Caki2 (cell line): ENCODE results near the gene CUEDC1. TPM values are rescaled to one million over a fixed set of nuclear protein-coding genes. Genes with fewer than 3 reads are reported as not detected.

ENCODE experiments used
- DNase-seq: peaks from one replicate; pipeline ENCODE4 v3.0.0-alpha.2; 2015; ENCODE audit warnings: low read depth
- in situ Hi-C: cut with HindIII; loops from 2 replicates; pipeline ENCODE4 v1.10.0; 2016; ENCODE audit warnings: low sequenced_read_pairs, low pct_unique_long_range_greater_than_20kb, mixed read lengths
- total RNA-seq: library from RNA; depleted of rRNA; stranded (reverse); fragments of >200 nt; shearing (Covaris generic); gene quantifications from 2 replicates; pipeline ENCODE4 v1.2.3, GENCODE V29; 2014; ENCODE audit warnings: low replicate concordance

The CUEDC1 gene
- total RNA-seq, 1 experiment from 2014 or later, result 24.8 TPM

DNA sequence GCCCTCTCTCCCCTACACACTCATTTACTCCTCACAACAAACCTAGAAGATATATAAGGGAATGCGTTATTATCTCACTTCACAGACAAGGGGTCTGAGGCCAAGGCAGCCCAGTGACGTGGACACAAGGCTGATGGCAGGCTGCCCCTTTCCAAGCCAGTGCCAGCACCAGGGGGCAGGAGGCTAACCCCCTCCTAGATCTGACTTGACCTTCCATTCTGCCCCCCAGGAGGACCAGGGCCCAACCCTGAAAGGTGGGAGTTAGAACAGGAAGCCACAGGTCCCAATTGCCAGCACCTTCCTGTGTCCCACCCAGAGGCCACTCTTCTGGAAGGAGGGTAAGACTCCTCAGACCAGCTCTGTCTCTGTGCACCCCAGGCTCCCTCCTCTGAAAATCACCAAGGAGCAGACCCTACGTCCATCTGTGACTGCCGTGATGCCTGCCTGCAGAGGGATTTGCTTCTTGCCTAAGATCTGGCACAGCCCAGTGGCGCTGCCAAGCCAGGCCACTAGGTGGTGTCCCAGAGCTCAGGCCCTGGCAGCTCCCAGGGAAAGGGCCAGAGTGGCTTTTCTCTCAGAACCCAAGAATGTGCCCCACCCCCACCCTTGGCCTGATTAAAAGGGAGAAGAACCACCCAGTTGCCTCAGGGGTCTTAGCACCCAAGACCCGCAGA, 62.9 kb downstream of the CUEDC1 start:
- in situ Hi-C loops, result no loop called here
- peak; percentile 82 for DNase-seq

DNA sequence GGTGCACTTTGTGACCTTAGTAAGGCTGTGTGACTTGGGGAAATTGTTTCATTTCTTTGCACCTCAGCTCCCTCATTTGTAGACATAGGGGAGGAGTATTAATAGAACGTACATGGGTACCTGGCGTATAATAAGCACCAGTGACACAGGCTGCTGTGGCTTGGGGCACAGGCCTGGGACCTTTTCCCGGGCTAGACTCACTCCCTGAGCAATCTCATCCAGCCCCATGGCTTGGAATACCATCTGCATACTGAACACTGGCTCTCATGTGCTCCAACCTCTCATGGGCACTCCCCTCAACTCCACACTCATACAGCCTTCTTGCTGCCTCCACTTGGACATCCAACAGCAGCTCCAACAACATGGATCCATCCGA, 64.4 kb downstream of the CUEDC1 start:
- DNase-seq, result no peak
- in situ Hi-C loops, result no loop called here

DNA sequence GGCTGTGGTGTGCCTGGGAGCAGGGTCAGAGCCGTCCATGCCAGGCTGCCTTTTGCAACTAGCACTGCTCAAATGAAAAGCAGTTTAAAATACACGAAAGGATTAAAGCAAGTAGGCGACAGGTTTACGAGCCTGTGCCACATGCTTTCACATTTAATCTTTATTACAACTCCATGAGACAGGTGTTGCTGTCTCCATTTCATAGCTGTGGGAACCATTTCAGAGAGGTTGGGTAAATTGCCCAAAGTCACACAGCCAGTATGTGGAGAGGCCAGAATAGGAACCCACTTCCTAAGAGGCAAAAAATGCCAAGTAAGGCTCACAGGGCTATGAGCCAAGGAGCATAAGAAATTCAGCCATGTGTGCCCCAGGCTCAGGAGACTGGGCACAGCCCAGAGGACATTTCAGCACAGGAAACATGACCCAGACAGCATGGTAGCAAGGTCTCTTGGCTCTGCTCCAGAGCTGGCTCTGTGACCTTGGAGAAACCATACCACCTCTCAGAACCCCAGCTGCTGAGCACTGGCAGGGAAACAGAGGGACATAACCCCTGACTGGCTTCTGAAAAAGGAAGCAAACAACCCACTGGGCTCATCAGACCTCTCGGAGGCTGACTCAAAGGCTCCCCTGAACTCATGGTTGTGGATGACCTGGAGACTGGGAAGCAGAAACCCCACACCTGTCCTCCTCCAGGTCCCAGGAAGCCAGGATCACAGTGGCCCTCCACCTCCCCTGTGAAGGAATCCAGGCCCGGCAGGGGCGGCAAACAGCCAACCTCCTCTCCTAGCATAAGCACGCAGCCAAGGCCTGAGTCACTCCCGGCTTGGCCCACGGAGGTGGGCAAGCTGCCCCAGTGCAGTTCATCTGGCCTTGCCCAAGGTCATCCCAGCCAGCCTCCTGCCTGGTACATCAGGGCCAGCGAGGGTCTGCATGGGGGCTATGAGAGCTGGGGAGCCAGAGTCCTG, 65.0 kb downstream of the CUEDC1 start:
- no peak for DNase-seq
- in situ Hi-C loops, result no loop called here

DNA sequence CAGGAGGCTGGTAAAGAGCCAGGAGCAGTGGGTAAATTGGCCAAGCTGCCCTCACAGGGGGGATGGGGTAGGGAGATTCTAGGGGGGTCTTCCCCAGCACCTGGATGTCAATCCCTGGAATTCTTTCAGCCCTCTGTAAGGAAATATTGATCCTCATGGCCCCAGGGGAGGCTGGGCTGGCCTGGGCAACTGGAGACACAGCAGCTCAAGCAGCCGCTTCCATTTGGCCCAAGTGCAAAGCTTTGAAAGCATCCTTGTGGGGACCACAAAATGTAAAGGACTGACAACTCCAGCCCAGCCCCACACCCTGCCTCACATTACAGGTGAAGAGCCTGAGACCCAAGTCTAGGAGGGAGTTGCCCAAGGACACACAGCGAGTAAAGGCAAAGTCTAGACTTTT, 66.0 kb downstream of the CUEDC1 start:
- no peak for DNase-seq
- in situ Hi-C loops, result no loop called here

DNA sequence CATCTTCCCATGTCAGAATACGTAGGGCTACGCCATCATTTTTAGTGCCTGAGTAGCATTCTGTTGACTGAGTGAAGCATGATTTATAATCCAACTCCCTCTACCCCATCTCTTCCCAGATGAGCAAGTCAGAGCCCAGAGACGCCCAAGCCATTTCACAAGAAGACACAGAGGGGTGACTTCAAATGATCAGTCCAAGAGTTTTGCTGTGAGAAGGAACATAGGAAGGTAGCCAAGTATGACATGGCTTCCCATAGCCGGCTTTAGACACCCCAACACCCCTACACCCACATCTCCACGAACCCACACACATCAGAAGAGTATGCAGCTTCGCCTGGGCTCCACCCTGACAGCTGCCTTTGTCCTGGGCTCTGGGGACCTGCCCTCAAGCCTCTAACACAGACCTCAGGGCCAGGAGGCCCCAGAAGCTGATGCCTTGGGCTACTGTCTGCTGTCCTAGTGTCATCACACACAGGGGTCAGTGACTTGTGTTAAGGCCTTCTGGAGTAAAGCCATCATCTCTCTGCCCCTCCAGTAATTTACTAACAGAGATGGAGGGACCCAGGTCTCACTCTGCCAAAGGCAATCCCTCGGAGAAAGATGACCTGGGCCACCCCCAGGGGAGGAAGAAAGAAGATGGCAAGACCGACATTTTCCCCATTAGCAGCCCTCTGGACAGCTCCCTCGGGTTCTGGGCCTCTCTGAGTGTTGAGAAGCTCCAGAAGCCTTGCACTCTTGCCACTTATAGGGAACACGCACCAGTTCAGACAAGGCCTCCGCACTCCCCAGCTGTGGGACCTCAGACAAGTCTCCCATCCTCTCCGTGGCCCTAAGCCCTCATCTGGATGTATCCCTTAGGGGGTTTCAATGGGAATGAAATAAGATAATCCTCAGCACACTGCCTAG, 66.6 kb downstream of the CUEDC1 start:
- no peak for DNase-seq
- in situ Hi-C loops, result no loop called here

DNA sequence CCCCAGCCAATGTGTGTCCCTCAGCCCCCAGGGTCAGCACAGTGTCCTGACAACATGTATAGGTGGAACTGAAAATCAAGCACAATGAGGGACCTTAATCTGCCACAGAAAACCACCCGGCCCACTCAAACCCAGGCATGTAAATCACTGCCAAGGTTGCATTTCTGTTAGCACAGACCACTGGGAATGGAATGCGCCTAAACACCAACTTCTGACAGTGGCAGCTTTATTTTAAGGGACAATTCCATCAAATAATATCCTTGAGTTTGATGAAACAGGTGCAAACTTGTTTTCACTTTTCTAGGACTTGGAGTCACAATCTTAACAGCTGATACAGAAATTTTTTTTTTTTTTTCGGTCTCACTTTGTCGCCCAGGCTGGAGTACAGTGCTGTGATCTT, 68.1 kb downstream of the CUEDC1 start:
- no peak for DNase-seq
- in situ Hi-C loops, result no loop called here

DNA sequence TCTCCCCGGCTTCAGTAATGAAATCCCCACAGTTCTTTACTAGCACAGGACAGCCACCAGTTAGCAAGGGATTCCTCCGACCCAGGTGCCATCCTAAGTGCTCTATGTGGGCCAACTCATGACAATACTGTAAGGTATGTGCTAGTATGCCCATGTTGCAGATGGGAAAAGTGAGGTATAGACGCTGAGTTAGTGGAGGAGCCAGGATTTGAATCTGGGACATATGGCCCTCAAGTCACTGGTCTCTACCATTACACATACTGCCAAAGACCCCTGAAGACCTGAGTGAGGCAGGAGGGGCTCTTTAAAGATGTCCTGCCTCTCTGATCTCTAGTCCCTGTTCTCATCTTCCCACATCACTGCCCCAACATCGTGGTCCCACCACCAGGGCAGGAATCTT, 69.2 kb downstream of the CUEDC1 start:
- in situ Hi-C loops, result no loop called here

DNA sequence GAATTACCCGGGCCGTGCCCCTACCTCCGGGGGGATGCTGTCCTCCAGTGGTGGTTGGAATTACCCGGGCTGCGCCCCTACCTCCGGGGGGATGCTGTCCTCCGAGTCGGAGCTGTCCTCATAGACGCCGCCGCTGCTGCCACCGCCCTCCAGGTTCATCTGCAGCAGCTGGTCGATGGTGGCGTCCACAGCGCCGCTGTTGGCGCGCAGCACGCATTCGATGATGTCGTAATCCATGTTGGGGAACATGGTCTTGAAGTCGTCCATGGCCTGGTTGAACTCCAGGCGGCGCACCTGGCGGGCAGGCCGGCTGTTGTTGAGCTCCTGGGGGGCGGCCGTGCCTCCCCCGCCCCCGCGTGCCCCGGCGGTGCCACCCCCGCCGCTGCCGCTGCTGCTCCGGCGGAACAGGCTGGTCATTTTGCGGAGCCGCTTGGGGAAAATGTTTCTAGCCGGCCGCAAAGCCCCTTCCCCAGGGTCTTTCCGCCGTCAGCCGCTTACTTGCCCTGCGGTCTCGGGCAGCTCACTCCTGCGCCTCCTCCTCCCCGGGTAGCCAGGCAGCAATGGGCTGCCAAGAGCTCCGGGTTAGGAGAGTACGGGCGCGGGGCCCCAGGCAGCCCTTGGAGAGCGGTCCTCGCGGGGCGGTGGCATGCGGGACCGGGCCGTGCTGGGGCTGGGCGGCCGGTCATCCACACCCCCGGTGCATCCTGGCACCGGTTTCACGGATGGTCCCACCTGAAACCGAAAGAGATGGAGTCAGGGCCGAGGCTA, 69.9 kb downstream of the CUEDC1 start:
- in situ Hi-C loops, result no loop called here
- no peak for DNase-seq

More for the DNA sequence above, 69.2 kb downstream of the CUEDC1 start:
- no peak for DNase-seq

DNA sequence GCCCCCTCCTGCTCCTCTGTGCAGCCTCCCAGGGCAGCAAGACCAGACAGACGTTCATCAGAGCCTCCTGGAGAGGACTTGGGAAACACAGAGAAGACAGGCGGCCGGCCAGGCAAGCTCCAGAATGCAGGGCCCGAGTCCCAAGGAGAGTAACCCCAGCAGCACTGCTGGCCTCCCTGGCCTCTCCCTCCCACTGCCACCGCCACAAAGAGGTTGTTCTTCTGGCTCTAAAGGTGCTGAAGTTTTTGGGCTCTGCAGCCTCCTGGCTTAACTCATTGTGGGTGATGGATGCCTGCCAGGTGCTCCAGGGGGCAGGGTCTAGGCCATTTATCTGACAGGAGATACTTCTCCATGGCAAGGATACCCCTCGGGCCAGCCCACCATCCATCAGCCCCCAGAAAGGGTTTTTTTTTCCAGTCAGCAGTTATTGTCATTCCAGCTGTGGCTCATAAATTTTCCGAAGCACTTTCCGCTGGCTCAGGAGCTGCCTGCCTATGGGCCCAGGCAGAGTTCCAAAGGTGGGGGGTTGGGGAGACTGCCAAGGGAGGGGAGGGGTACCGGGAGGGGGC, 73.3 kb downstream of the CUEDC1 start:
- no peak for DNase-seq
- in situ Hi-C loops, result no loop called here

DNA sequence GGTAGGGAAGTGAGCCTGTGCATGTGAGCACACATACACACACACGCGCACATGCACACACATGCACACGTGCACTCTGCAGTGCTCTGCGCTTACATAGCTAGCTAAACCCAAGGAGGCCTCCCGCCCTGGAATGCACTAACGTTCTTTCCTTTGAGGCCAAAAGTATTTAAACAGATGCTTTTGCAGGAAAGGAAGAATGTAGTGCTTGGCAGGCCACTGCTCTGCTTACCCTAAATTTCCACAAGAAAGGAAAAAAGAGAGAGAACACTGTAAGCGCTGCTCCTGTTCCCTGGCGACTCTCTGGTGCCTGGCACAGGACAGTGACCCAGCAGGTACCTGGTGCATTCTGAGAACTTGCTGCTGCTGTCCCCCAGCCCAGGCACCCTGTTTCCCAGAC, 74.1 kb downstream of the CUEDC1 start:
- in situ Hi-C loops, result no loop called here
- DNase-seq, result no peak

DNA sequence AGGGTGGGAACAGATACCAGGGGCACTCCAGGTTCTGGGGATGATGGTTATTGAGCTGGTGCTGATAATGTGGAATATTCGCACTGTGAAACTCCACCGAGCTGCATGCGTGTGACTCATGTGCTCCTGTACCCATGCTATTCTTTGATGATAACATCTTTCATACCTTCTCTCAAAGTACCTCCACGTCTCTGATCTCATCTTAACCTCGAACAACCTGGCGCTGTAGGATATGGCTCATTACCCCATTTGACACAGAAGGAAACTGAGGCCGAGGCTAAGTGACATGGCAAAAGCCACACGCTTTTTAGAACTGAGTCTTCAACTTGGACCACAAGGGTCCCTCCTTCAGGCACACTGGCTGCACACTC, 75.1 kb downstream of the CUEDC1 start:
- no peak for DNase-seq
- in situ Hi-C loops, result no loop called here

DNA sequence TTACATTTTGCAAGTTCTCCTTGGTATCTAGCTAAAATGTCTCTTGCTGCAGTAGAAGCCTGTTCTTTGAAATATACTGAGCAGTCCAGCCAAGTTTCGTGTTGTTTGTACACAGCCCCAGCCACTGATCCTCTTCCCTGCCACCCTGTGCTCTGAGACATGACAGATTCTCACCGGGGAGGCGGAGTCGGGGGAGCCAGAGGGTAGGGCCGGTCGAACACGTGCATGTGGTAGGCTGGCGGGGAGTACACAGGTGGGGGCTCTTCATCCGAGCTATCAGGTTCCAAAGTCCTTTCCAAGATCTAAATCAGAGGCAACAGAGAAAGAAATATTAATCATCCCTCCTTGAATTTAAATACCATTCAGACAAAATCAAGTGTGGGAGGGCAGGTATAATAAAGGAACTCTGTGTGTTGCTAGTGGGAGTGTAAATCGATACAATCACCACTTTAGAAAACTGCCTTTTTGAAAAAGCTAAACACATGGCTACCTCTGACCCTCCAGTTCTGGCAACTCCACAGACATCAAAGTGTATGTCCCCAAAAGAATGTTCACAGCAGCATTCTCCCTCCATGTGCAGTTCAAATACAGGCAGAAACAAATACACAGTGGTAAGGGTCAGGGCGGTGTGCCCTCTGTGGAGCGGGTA, 75.7 kb downstream of the CUEDC1 start:
- in situ Hi-C loops, result no loop called here

DNA sequence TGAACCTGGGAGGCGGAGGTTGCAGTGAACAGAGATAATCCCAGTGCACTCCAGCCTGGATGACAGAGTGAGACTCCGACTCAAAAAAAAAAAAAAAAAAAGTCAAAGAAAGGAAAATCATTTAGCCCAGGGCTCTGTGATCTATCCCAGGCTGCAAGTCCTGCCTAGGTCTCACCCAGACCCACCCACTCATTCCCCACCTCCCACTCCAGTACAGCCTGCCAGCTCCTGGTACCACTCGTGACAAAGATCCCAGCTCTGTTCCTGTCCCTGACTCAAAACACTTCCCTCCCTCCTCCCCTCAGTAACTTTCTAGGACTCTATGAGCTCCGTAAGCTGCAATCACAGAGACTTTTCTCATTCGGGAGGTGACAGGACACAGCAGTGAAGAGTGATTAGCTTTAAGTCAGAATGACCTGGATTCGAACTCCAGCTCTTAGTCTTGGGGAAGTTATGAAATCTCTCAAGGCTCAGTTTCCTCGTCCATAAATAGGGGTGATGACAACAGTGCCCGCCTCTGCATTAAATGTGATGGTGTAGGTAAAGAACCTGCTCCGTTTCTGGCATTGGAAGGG, 77.3 kb downstream of the CUEDC1 start:
- DNase-seq, result no peak
- in situ Hi-C loops, result no loop called here

More for the DNA sequence above, 75.7 kb downstream of the CUEDC1 start:
- DNase-seq, result peak; percentile 34

DNA sequence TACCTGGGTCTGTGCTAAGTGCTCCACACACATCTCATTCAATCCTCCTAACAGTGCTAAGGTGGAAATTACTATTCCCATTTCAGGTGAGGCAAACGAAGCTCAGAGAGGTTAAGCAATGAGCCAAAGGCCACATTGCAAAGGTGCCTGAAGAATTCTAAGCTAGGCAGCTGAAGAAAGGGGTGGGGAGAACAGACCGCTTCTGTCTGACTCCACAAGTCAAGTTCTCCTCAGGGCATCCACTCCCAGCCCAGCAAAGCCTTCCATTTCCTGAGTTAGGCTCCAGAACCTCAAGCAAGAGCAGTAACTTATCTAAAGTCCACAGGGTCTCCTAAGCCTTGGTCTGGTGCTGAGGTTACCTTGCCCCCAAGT, 78.4 kb downstream of the CUEDC1 start:
- no peak for DNase-seq
- in situ Hi-C loops, result no loop called here

DNA sequence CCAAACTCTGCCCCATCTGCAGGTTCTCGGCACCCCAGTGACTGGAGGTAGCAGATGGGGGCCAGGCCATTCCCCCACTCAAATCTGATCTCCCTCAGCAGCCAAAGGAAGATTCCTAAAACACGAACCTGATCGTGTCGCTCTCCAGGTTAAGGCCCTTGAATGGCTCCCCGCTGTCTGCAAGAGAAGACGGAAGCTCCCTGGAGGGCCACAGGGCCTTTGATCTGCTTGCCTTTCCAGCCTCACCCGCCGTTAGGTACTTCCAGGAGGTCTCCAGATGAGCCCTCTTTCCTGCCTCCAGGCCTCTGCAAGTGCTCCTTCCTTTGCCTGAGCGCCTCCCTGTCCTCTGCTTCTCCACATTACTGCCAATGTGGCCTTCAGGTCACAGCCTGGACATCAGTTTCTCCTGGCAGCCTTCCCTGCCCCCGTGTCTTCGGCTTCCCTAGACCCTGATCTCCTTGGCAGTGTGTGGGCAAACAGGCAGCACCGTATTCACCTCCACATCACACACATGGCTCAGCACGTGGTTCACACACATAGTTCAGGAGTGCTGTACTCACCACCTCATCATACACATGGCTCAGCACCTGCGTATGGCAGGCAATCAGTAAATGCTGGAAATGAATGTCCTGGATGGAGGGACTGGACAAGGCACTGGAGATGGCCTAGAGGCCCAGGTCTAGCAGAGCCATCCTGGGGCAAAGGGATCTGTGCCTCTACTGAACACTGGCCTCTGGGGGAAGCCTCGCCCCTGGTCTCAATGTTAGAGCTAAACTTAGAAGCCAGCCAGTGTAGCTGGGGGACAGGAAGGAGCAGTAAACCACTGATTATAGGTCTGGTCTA, 79.0 kb downstream of the CUEDC1 start:
- in situ Hi-C loops, result no loop called here

DNA sequence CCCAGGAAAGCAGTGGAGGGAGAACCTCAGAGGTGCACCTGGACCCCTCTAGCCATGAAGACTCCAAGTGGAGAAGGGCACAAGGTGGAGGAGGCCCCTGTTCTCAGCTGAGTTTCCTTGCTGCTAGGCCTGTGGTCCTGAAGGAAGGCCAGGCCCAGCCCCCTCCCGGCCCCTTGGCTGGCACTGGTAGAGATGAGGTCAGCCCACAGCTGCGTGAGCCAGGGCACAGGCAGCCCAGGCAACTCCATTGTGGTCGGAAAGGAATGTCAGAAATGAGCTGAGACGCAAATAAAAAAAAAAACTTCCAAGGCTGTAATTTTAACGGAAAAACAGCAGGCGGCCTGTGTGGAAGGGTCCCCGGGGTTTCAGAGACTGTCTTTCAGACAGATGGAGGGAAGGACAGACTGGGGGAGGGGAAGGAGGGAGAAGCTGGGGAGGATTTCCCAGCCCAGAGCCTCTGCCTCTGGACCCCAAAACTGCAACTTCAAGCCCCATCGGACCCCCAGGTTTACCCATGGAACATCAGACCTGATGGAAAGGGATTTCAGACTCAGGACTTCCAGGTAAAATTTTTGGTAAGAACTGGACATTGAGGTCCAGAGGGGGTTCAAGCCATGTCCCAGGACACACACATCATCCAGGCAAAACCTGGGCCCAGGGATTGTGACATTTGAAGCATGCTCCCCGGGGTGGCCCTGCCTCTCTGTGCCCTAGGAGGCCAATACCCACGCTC, 79.8 kb downstream of the CUEDC1 start:
- peak; percentile 96 for DNase-seq
- in situ Hi-C loops, result no loop called here

More for the DNA sequence above, 79.0 kb downstream of the CUEDC1 start:
- no peak for DNase-seq
